ENCODE measurements around the gene MB. TPM values are rescaled to one million over a fixed set of nuclear protein-coding genes. Genes with fewer than 3 reads are reported as not detected.

MB gene
- total RNA-seq, 2 donors from 2014 or later: 1.4 to 2.6 TPM

DNA sequence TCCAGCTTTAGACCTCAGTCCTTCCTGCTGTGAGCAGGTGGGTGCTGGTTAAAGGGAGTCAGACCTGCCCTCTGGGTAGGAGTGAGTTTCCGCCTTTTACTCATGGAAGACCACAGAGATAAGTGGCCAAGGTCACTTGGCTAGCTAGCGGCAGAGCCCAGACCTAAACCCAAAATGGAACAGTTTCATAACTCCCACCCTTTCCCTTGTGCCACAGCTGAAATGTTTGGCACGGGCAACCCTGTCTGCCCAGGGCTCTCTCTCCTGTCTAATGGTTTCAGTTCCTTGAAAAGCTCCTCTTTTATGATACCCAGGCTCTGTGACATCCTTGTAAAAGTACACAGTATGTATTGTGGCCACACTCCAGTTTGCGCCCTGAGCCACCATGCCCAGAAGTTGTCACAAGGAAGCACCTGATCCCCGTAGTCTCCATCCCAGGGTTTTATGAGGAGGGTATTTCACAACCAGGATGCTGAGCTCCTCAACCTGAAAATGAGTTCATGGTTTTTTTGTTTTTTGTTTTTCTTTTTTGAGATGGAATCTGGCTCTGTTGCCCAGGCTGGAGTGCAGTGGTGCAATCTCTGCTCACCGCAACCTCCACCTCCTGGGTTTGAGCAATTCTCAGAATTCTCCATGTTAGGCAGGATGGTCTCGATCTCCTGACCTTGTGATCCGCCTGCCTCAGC lies 5.1 kb downstream of the MB start:
- Mint-ChIP-seq H3K9me3 (no peaks in the 10 kb centered on the region), H3K4me1 (no peaks in the 10 kb centered on the region), H3K4me3 (no peak overlapping the region), H3K27me3 (ENCODE audit: insufficient read depth) (peaks cover 1% of the 10 kb centered on the region), H3K27ac (no peak overlapping the region), H3K36me3 (ENCODE audit: low read depth) (no peaks in the 10 kb centered on the region)
- Histone ChIP-seq H3K27me3 (ENCODE audit: control insufficient read depth, insufficient read depth, low read length, poor library complexity, severe bottlenecking) (peaks cover 9% of the 10 kb centered on the region), H3K9me3 (ENCODE audit: control insufficient read depth, low read length) (no peaks in the 10 kb centered on the region), H3K36me3 (ENCODE audit: control insufficient read depth, insufficient read depth, low read length) (no peaks in the 10 kb centered on the region), H3K4me1 (ENCODE audit: control insufficient read depth, insufficient read depth, low read length) (no peaks in the 10 kb centered on the region), H3K9ac (ENCODE audit: extremely low read depth, low read length, poor library complexity, severe bottlenecking) (no peak overlapping the region), H3K27ac (ENCODE audit: low read depth, low read length) (no peak overlapping the region), H3K4me3 (ENCODE audit: low read length) (no peak overlapping the region)
- TF ChIP-seq, protein P1, sequence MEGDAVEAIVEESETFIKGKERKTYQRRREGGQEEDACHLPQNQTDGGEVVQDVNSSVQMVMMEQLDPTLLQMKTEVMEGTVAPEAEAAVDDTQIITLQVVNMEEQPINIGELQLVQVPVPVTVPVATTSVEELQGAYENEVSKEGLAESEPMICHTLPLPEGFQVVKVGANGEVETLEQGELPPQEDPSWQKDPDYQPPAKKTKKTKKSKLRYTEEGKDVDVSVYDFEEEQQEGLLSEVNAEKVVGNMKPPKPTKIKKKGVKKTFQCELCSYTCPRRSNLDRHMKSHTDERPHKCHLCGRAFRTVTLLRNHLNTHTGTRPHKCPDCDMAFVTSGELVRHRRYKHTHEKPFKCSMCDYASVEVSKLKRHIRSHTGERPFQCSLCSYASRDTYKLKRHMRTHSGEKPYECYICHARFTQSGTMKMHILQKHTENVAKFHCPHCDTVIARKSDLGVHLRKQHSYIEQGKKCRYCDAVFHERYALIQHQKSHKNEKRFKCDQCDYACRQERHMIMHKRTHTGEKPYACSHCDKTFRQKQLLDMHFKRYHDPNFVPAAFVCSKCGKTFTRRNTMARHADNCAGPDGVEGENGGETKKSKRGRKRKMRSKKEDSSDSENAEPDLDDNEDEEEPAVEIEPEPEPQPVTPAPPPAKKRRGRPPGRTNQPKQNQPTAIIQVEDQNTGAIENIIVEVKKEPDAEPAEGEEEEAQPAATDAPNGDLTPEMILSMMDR (conservative IDR thresholded peaks at IDR 0.05): no peak
- no peak for DNase-seq
- 94 to 96% methylated on average over 8 of the region's 8 CpGs for WGBS, 2 experiments (ENCODE audit: insufficient coverage in 1 of 2, insufficient read length in 1 of 2)

DNA sequence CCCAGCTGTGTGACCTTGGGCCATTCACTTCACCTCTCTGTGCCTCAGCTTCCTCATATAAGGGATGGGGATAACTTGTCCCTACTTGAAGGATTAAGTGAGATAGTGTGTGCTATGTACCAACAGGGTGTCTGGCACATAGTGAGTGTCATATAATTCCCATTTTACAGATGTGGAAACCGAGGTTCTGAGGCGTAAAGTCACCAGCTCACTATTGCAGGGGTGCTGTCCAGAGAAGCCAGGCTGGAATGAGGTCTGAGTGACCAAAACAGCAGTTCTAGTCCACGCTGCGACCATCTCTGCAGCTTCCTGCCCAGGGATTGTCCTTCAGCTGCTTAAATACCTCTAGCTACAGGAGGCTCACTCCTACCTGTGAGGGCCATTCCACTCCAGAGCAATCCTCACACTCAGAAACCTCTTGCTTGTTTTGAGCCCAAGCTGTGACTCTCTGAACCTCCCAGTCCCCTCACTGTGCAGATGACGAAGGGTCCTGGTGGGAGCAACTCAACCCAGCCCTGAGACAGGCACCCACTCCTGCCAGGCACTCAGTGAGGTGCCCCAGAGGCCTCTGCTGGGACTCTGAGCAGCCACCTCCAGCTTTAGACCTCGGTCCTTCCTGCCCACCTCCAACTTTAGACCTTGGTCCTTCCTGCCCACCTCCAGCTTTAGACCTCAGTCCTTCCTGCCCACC lies 5.8 kb downstream of the MB start:
- TF ChIP-seq, protein P1 (conservative IDR thresholded peaks at IDR 0.05): no peak

DNA sequence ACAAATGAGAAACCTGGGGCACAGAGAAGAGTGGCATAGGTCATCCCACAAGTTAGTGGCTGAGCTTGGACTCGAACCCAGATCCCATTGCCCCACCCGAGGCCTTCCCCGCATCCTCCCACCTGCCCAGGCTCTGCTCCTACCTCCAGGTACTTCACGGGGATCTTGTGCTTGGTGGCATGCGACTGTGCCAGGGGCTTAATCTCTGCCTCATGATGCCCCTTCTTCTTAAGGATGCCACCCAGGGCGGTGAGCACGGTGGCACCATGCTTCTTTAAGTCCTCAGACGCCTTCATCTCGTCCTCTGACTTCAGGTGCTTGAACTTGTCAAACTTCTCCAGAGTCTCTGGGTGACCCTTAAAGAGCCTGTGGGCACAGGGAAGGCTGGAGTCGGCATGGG lies 6.4 kb downstream of the MB start:
- no peaks in the 10 kb centered on the region for H3K4me1 ChIP-seq (ENCODE audit: control insufficient read depth, insufficient read depth, low read length)
- no peak overlapping the region for H3K27ac ChIP-seq (ENCODE audit: low read depth, low read length)
- no peaks in the 10 kb centered on the region for H3K9me3 ChIP-seq (ENCODE audit: control insufficient read depth, low read length)
- H3K4me3 ChIP-seq (ENCODE audit: low read length): no peak overlapping the region
- no peaks in the 10 kb centered on the region for H3K36me3 Mint-ChIP-seq (ENCODE audit: low read depth)
- no peaks in the 10 kb centered on the region for H3K4me1 Mint-ChIP-seq
- peaks cover 1% of the 10 kb centered on the region for H3K27me3 Mint-ChIP-seq (ENCODE audit: insufficient read depth)
- no peaks in the 10 kb centered on the region for H3K9me3 Mint-ChIP-seq
- H3K9ac ChIP-seq (ENCODE audit: extremely low read depth, low read length, poor library complexity, severe bottlenecking): no peak overlapping the region
- DNase-seq: no peak
- H3K36me3 ChIP-seq (ENCODE audit: control insufficient read depth, insufficient read depth, low read length): no peaks in the 10 kb centered on the region
- H3K27me3 ChIP-seq (ENCODE audit: control insufficient read depth, insufficient read depth, low read length, poor library complexity, severe bottlenecking): no peaks in the 10 kb centered on the region
- no peak overlapping the region for H3K27ac Mint-ChIP-seq
- 76 to 86% methylated on average over 9 to 10 of the region's 10 CpGs for WGBS, 2 experiments (ENCODE audit: insufficient coverage in 1 of 2, insufficient read length in 1 of 2)
- H3K4me3 Mint-ChIP-seq: no peak overlapping the region
- TF ChIP-seq, protein P1 (conservative IDR thresholded peaks at IDR 0.05): no peak

More for the DNA sequence above, 5.8 kb downstream of the MB start:
- Histone ChIP-seq H3K4me3 (ENCODE audit: low read length) (no peak overlapping the region), H3K9me3 (ENCODE audit: control insufficient read depth, low read length) (no peaks in the 10 kb centered on the region), H3K27me3 (ENCODE audit: control insufficient read depth, insufficient read depth, low read length, poor library complexity, severe bottlenecking) (peaks cover 2% of the 10 kb centered on the region), H3K27ac (ENCODE audit: low read depth, low read length) (no peak overlapping the region), H3K36me3 (ENCODE audit: control insufficient read depth, insufficient read depth, low read length) (no peaks in the 10 kb centered on the region), H3K4me1 (ENCODE audit: control insufficient read depth, insufficient read depth, low read length) (no peaks in the 10 kb centered on the region), H3K9ac (ENCODE audit: extremely low read depth, low read length, poor library complexity, severe bottlenecking) (no peak overlapping the region)
- no peak overlapping the region for H3K4me3 Mint-ChIP-seq
- H3K9me3 Mint-ChIP-seq: no peaks in the 10 kb centered on the region
- 90 to 94% methylated on average over 4 to 6 of the region's 6 CpGs for WGBS, 2 experiments (ENCODE audit: insufficient coverage in 1 of 2, insufficient read length in 1 of 2)
- no peak overlapping the region for H3K27ac Mint-ChIP-seq
- no peaks in the 10 kb centered on the region for H3K4me1 Mint-ChIP-seq
- H3K27me3 Mint-ChIP-seq (ENCODE audit: insufficient read depth): peaks cover 1% of the 10 kb centered on the region
- DNase-seq: no peak
- H3K36me3 Mint-ChIP-seq (ENCODE audit: low read depth): no peaks in the 10 kb centered on the region

All from endodermal cell (in vitro differentiated cells).